K562 (cell line): ENCODE results near the gene TIMP3. TPM values are rescaled to one million over a fixed set of nuclear protein-coding genes. Genes with fewer than 3 reads are reported as not detected.

Experiments
- ATAC-seq: fragments of 200-7000 bp; cut with Tn5 transposase; 3 replicates; pipeline ENCODE4 v1.9.1; 2020; ENCODE audit warnings: moderate library complexity
- BruUV-seq: library from RNA; stranded (reverse); fragments of 400-500 nt; replicated peaks from 2 replicates; lab custom pipeline; 2021; lab: Mats Ljungman, UMichigan
- CTCF ChIA-PET: fragments of 300-600 bp; formaldehyde crosslinking; extraction: SDS; loops from one replicate; lab custom pipeline; 2021; ENCODE audit warnings: low intra/inter-chr PET ratio; lab: Yijun Ruan, JAX
- POLR2A ChIA-PET: fragments of 300-600, 350-650 bp; sonication (Branson Sonifier 250); formaldehyde crosslinking; extraction: SDS; loops from one replicate; lab custom pipeline; 2021; ENCODE audit warnings: antibody characterized with exemption, inconsistent platforms; lab: Yijun Ruan, JAX
- DNase-seq, 4 experiments: peaks; one replicate each; pipeline versions ENCODE4 v3.0.0 to v3.0.0-alpha.2; 2011 to 2018; ENCODE audit warnings: low spot score in 3 of 4, mixed read lengths in 3 of 4; ENCODE audit errors: extremely low read depth in 1 of 4
- FAIRE-seq: peaks from 2 replicates; lab custom pipeline; 2011; peaks lifted over from hg19 to GRCh38; lab: Jason Lieb, UNC
- H2AFZ ChIP-seq: 2 replicates; pipeline ENCODE4 v1.6.0; 2011; ENCODE audit warnings: low read depth, low read length, control low read depth, inconsistent platforms
- H3K27ac ChIP-seq: fragments of 200-600 bp; 3 replicates; pipeline ENCODE4 v1.8.0; 2011; ENCODE audit warnings: low read depth, mild to moderate bottlenecking, control low read depth, inconsistent platforms, low read length, moderate library complexity, mixed read lengths; ENCODE audit errors: extremely low read depth
- H3K27me3 ChIP-seq, 2 experiments: fragments of 300-600 bp in 1 of 2; 2 replicates in 1 of 2; 3 replicates in 1 of 2; pipeline versions ENCODE4 v1.6.0 to v1.8.0; 2011; ENCODE audit warnings: inconsistent platforms in 2 of 2, low read length in 2 of 2, mild to moderate bottlenecking in 1 of 2, mixed read lengths in 1 of 2, moderate library complexity in 1 of 2; ENCODE audit not compliant: control insufficient read depth in 2 of 2, insufficient read depth in 2 of 2
- H3K36me3 ChIP-seq: fragments of 300-600 bp; 3 replicates; pipeline ENCODE4 v1.8.0; 2011; ENCODE audit warnings: mild to moderate bottlenecking, low read length, inconsistent platforms; ENCODE audit not compliant: control insufficient read depth, insufficient read depth
- H3K4me1 ChIP-seq, 2 experiments: fragments of 200-600 bp in 1 of 2; replicated peaks in 1 of 2; 2 replicates in 1 of 2; 3 replicates in 1 of 2; pipeline versions ENCODE4 v1.5.1 to v1.8.0; 2011; ENCODE audit warnings: inconsistent platforms in 2 of 2, low read length in 2 of 2, mild to moderate bottlenecking in 1 of 2, mixed read lengths in 1 of 2, moderate library complexity in 1 of 2; ENCODE audit not compliant: control insufficient read depth in 2 of 2, insufficient read depth in 2 of 2
- H3K4me2 ChIP-seq: 2 replicates; pipeline ENCODE4 v1.6.1; 2011; ENCODE audit warnings: low read length, control low read depth, inconsistent platforms, mixed read lengths; ENCODE audit not compliant: insufficient read depth
- H3K4me3 ChIP-seq: fragments of 200-600 bp; sonication (generic), shearing (Covaris generic); 2 replicates; pipeline ENCODE4 v1.5.1; 2016; ENCODE audit warnings: control low read depth, inconsistent platforms
- H3K79me2 ChIP-seq: fragments of 200-600 bp; 3 replicates; pipeline ENCODE4 v1.8.0; 2011; ENCODE audit warnings: low read length, inconsistent platforms; ENCODE audit not compliant: control insufficient read depth, insufficient read depth
- H3K9ac ChIP-seq, 2 experiments: 2 replicates each; pipeline versions ENCODE4 v1.6.0 to v1.6.1; 2011; ENCODE audit warnings: low read depth in 2 of 2, low read length in 2 of 2, control low read depth in 1 of 2, inconsistent platforms in 1 of 2, mild to moderate bottlenecking in 1 of 2, mixed read lengths in 1 of 2; ENCODE audit not compliant: insufficient read depth in 1 of 2
- H3K9me1 ChIP-seq: one replicate; pipeline ENCODE4 v1.6.0; 2011; ENCODE audit warnings: inconsistent platforms, mild to moderate bottlenecking, low read length, moderate library complexity; ENCODE audit not compliant: control insufficient read depth, insufficient read depth
- H3K9me3 ChIP-seq: replicated peaks from 2 replicates; pipeline ENCODE4 v1.5.1; 2011; ENCODE audit warnings: low read depth, low read length, inconsistent platforms; ENCODE audit not compliant: control insufficient read depth, insufficient read depth
- H4K20me1 ChIP-seq: replicated peaks from 2 replicates; pipeline ENCODE4 v1.6.1; 2011; ENCODE audit warnings: low read length, inconsistent platforms, mixed read lengths; ENCODE audit not compliant: control insufficient read depth, insufficient read depth
- DNMT1 ChIP-seq: fragments of 450-650 bp; IDR thresholded peaks from 2 replicates; pipeline ENCODE4 v1.6.1; 2016; ENCODE audit warnings: antibody characterized with exemption, mild to moderate bottlenecking
- HDAC1 ChIP-seq, 2 experiments: fragments of 450-650 bp; IDR thresholded peaks; 2 replicates each; pipeline ENCODE4 v1.6.1; 2016 to 2017; ENCODE audit warnings: inconsistent platforms in 1 of 2, mild to moderate bottlenecking in 1 of 2, moderate library complexity in 1 of 2
- HNRNPH1 ChIP-seq: fragments of 200-400 bp; formaldehyde crosslinking; optimal IDR thresholded peaks from 2 replicates; pipeline ENCODE3; 2017; ENCODE audit warnings: low read depth, mild to moderate bottlenecking, low read length, moderate library complexity
- KDM2B ChIP-seq: fragments of 250-450 bp; sonication (Bioruptor Pico); IDR thresholded peaks from 2 replicates; pipeline ENCODE4 v1.8.0; 2021; ENCODE audit warnings: mild to moderate bottlenecking, moderate library complexity
- MCM7 ChIP-seq, 2 experiments: fragments of 450-650 bp; IDR thresholded peaks; 2 replicates each; pipeline ENCODE4 v1.6.1; 2016 to 2018
- SAFB ChIP-seq: fragments of 200-400 bp; formaldehyde crosslinking; IDR thresholded peaks from 2 replicates; pipeline ENCODE4 v1.6.1; 2017; ENCODE audit warnings: low read depth, low read length, borderline replicate concordance
- TAL1 ChIP-seq: fragments of 450-650 bp; IDR thresholded peaks from 2 replicates; pipeline ENCODE4 v1.6.1; 2016; ENCODE audit warnings: mild to moderate bottlenecking
- TBP ChIP-seq: optimal IDR thresholded peaks from 2 replicates; pipeline ENCODE3; 2011; ENCODE audit warnings: low read depth, low read length, improper control_type of control experiment
- ZNF12 ChIP-seq: sonication (generic); formaldehyde crosslinking; IDR thresholded peaks from 2 replicates; pipeline ENCODE4 v1.4.0; 2020; ENCODE audit warnings: mild to moderate bottlenecking, missing genetic modification reagents
- WGBS: fragments of 100-300 bp; shearing (Covaris generic); methylation state at CpG from one replicate; pipeline ENCODE4 v1.1.6; 2016; ENCODE audit warnings: low coverage, mixed read lengths; ENCODE audit not compliant: insufficient coverage; ENCODE audit errors: missing lambda C conversion rate; 5-methylcytosine and 5-hydroxymethylcytosine counted together
- in situ Hi-C: fragments of 300-500 bp; cut with MboI; formaldehyde crosslinking; loops from 4 replicates; pipeline ENCODE4 v1.15.0; 2018; ENCODE audit warnings: inconsistent platforms, mixed read lengths
- intact Hi-C: fragments of 100-400 bp; cut with micrococcal nuclease; formaldehyde crosslinking; loops from 2 replicates; pipeline ENCODE4 v1.14.2; 2022
- polyA plus RNA-seq, 8 experiments: library from polyadenylated mRNA; depleted of rRNA in 4 of 8; stranded (reverse) in 5 of 8; unstranded in 3 of 8; fragments of >200 nt; fragmentation: Nextera tagmentation in 2 of 8; fragmentation: Illumina TruSeq in 1 of 8; extraction: Ambion mirVana in 2 of 8; extraction: Trizol in 1 of 8; gene quantifications; 2 replicates each; pipeline versions ENCODE4 v1.2.1 to v1.2.3, GENCODE V29; 2011 to 2014; ENCODE audit warnings: inconsistent platforms in 1 of 8, missing spikeins in 1 of 8
- total RNA-seq, 7 experiments: library from RNA; depleted of rRNA in 6 of 7; stranded (reverse); fragments of >200 nt in 6 of 7; fragmentation: Illumina TruSeq in 2 of 7; extraction: Trizol in 2 of 7; gene quantifications; 2 replicates each; pipeline versions ENCODE4 v1.2.1 to v1.2.3, GENCODE V29; 2011 to 2021; ENCODE audit warnings: low replicate concordance in 1 of 7
- TF ChIP-seq, protein P1 (sequence below): fragments of 150-350 bp; IDR thresholded peaks from 2 replicates; pipeline ENCODE4 v1.6.1; 2014; ENCODE audit warnings: low read depth, mild to moderate bottlenecking, low read length, borderline replicate concordance

Gene TIMP3
- total and polyA plus RNA-seq, 9 of the 15 experiments (the other 6 are each of a cell fraction or from before 2014, with no cell fraction given) = 0.07 to 0.73 (median 0.18) TPM

DNA sequence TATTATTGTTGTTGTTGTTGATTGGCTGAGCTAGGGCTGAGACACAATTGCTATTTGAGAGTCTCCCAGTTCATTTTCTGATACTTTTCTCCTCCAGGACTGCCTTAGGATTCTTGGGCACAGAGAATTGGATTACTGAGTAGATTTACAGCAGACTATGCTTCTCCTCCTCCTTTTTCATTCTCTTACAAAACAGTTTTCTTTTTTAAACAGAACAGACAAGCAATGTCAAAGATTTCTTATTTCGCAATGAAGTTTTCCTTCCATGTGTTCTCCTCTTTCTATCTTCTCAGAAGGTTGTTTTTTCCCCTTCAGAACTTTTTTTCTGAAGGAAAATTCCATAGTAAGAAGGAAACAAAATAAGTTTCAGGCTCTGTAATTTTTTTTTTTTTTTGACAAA is 19.8 kb upstream of the TIMP3 start:
- WGBS = 0% methylated on average over 1 of the region's 1 CpG
- Histone ChIP-seq H3K9ac (no peak overlapping the region), H3K9me3 (no peaks in the 10 kb centered on the region), H3K27ac (no peak overlapping the region), H3K4me3 (no peak overlapping the region), H3K27me3 (peaks cover 2 to 4% of the 10 kb centered on the region in 2 experiments; a peak in 2 of 5 replicates), H3K36me3 (no peaks in the 10 kb centered on the region), H2AFZ (no peak overlapping the region), H3K9me1 (no peaks in the 10 kb centered on the region), H3K4me1 (no peaks in the 10 kb centered on the region), H3K4me2 (no peak overlapping the region), H3K79me2 (no peaks in the 10 kb centered on the region), H4K20me1 (no peaks in the 10 kb centered on the region)
- DNase-seq (no peak), ATAC-seq (no peak), FAIRE-seq (no peak)
- in situ Hi-C loops = no loop called here
- intact Hi-C loops = no loop called here
- ChIA-PET CTCF (no interaction called here), POLR2A (no interaction called here)
- no TSS peak for BruUV-seq
- TF ChIP-seq MCM7 (IDR thresholded peaks at IDR 0.05) = no peak
- TF ChIP-seq TBP = no peak
- no peak for TF ChIP-seq KDM2B (CRISPR knock-in tag)
- TF ChIP-seq, protein P1, sequence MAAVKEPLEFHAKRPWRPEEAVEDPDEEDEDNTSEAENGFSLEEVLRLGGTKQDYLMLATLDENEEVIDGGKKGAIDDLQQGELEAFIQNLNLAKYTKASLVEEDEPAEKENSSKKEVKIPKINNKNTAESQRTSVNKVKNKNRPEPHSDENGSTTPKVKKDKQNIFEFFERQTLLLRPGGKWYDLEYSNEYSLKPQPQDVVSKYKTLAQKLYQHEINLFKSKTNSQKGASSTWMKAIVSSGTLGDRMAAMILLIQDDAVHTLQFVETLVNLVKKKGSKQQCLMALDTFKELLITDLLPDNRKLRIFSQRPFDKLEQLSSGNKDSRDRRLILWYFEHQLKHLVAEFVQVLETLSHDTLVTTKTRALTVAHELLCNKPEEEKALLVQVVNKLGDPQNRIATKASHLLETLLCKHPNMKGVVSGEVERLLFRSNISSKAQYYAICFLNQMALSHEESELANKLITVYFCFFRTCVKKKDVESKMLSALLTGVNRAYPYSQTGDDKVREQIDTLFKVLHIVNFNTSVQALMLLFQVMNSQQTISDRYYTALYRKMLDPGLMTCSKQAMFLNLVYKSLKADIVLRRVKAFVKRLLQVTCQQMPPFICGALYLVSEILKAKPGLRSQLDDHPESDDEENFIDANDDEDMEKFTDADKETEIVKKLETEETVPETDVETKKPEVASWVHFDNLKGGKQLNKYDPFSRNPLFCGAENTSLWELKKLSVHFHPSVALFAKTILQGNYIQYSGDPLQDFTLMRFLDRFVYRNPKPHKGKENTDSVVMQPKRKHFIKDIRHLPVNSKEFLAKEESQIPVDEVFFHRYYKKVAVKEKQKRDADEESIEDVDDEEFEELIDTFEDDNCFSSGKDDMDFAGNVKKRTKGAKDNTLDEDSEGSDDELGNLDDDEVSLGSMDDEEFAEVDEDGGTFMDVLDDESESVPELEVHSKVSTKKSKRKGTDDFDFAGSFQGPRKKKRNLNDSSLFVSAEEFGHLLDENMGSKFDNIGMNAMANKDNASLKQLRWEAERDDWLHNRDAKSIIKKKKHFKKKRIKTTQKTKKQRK = no peak
- TF ChIP-seq TAL1 = no peak
- no peak for TF ChIP-seq HNRNPH1
- no peak for TF ChIP-seq ZNF12 (CRISPR knock-in tag)
- TF ChIP-seq SAFB = no peak
- TF ChIP-seq DNMT1 = no peak
- TF ChIP-seq HDAC1 (IDR thresholded peaks at IDR 0.05) = no peak
